SK-N-SH (cell line): ENCODE measurements around the gene ARHGEF18. TPM values are rescaled to one million over a fixed set of nuclear protein-coding genes. Genes with fewer than 3 reads are reported as not detected.

Experiments used
- CTCF ChIA-PET: fragments of 300-600, 350-600 bp; formaldehyde crosslinking; extraction: SDS; loops from one replicate; lab custom pipeline; 2021; lab: Yijun Ruan, JAX
- POLR2A ChIA-PET: fragments of 350-600 bp; sonication (Branson Sonifier 250); formaldehyde crosslinking; extraction: SDS; loops from one replicate; lab custom pipeline; 2020; ENCODE audit warnings: antibody characterized with exemption, inconsistent platforms; lab: Yijun Ruan, JAX
- DNase-seq: peaks from one replicate; pipeline ENCODE4 v3.0.0; 2012
- H2AFZ ChIP-seq: fragments of 200-600 bp; sonication (generic); 2 replicates; pipeline ENCODE4 v1.8.1; 2016; ENCODE audit warnings: antibody characterized with exemption, mild to moderate bottlenecking, low read depth
- H3F3A ChIP-seq: fragments of 200-600 bp; sonication (generic); replicated peaks from 2 replicates; pipeline ENCODE3; 2016; ENCODE audit warnings: antibody characterized with exemption, mild to moderate bottlenecking; ENCODE audit not compliant: insufficient read depth
- H3K27ac ChIP-seq, 2 experiments: fragments of 200-500 bp in 1 of 2; fragments of 200-600 bp in 1 of 2; sonication (Bioruptor generic) in 1 of 2; sonication (generic), shearing (Covaris generic) in 1 of 2; 2 replicates each; pipeline versions ENCODE4 v1.5.1 to v1.6.1; 2014 to 2016; ENCODE audit warnings: low read depth in 2 of 2, inconsistent platforms in 1 of 2, low read length in 1 of 2, mild to moderate bottlenecking in 1 of 2, mixed read lengths in 1 of 2
- H3K27me3 ChIP-seq: fragments of 200-600 bp; sonication (generic), shearing (Covaris generic); 2 replicates; pipeline ENCODE4 v1.6.1; 2016; ENCODE audit warnings: mixed run types; ENCODE audit not compliant: insufficient read depth
- H3K36me3 ChIP-seq, 2 experiments: fragments of 200-500 bp in 1 of 2; fragments of 200-600 bp in 1 of 2; sonication (Bioruptor generic) in 1 of 2; sonication (generic) in 1 of 2; replicated peaks in 1 of 2; 2 replicates each; pipeline versions ENCODE3 to v1.5.1; 2014 to 2016; ENCODE audit warnings: low read length in 1 of 2, mild to moderate bottlenecking in 1 of 2; ENCODE audit not compliant: insufficient read depth in 2 of 2, control insufficient read depth in 1 of 2
- H3K4me1 ChIP-seq, 2 experiments: fragments of 200-500 bp in 1 of 2; fragments of 200-600 bp in 1 of 2; sonication (Bioruptor generic) in 1 of 2; sonication (generic), shearing (Covaris generic) in 1 of 2; 2 replicates each; pipeline versions ENCODE4 v1.5.1 to v1.6.1; 2014 to 2016; ENCODE audit warnings: low read depth in 1 of 2, low read length in 1 of 2, mixed run types in 1 of 2; ENCODE audit not compliant: insufficient read depth in 2 of 2, control insufficient read depth in 1 of 2
- H3K4me2 ChIP-seq: fragments of 200-600 bp; sonication (generic), shearing (Covaris generic); 2 replicates; pipeline ENCODE4 v1.6.1; 2017; ENCODE audit warnings: mixed run types
- H3K4me3 ChIP-seq, 2 experiments: fragments of 200-500 bp in 1 of 2; fragments of 200-600 bp in 1 of 2; sonication (Bioruptor generic) in 1 of 2; sonication (generic), shearing (Covaris generic) in 1 of 2; 2 replicates each; pipeline versions ENCODE4 v1.5.1 to v1.8.1; 2014 to 2016; ENCODE audit warnings: low read depth in 2 of 2, inconsistent platforms in 1 of 2, low read length in 1 of 2, mild to moderate bottlenecking in 1 of 2, mixed read lengths in 1 of 2, moderate library complexity in 1 of 2
- H3K79me2 ChIP-seq: fragments of 200-600 bp; sonication (generic); 2 replicates; pipeline ENCODE4 v1.8.1; 2017; ENCODE audit warnings: mild to moderate bottlenecking; ENCODE audit not compliant: insufficient read depth
- H3K9ac ChIP-seq: fragments of 200-600 bp; sonication (generic); 2 replicates; pipeline ENCODE4 v1.6.1; 2017; ENCODE audit warnings: mixed run types
- H3K9me2 ChIP-seq: fragments of 200-600 bp; sonication (generic); 2 replicates; pipeline ENCODE4 v1.6.1; 2017; ENCODE audit warnings: mixed run types
- H3K9me3 ChIP-seq: fragments of 200-600 bp; sonication (generic); 2 replicates; pipeline ENCODE4 v1.6.1; 2017; ENCODE audit warnings: mixed run types, mild to moderate bottlenecking, moderate library complexity
- H4K20me1 ChIP-seq: fragments of 200-600 bp; sonication (generic); 2 replicates; pipeline ENCODE4 v1.6.1; 2017; ENCODE audit warnings: mild to moderate bottlenecking, mixed run types; ENCODE audit not compliant: insufficient read depth
- CHD2 ChIP-seq: fragments of 150-350 bp; IDR thresholded peaks from 2 replicates; pipeline ENCODE4 v1.6.1; 2018; ENCODE audit warnings: low read length; ENCODE audit not compliant: partially characterized antibody
- ELF1 ChIP-seq: IDR thresholded peaks from 2 replicates; pipeline ENCODE4 v1.4.0; 2012
- EZH2phosphoT487 ChIP-seq: fragments of 200-600 bp; sonication (generic); IDR thresholded peaks from 2 replicates; pipeline ENCODE4 v1.6.1; 2017; ENCODE audit warnings: low read depth, mixed run types, mild to moderate bottlenecking, antibody characterized with exemption, moderate library complexity, borderline replicate concordance
- GABPA ChIP-seq: IDR thresholded peaks from 2 replicates; pipeline ENCODE4 v1.4.0; 2012; ENCODE audit warnings: low read depth, mild to moderate bottlenecking
- RAD21 ChIP-seq: IDR thresholded peaks from 2 replicates; pipeline ENCODE4 v1.6.1; 2012; ENCODE audit warnings: mild to moderate bottlenecking, low read length
- RCOR1 ChIP-seq: fragments of 150-350 bp; IDR thresholded peaks from 2 replicates; pipeline ENCODE4 v1.6.1; 2017; ENCODE audit warnings: antibody characterized with exemption, low read length
- RFX5 ChIP-seq: IDR thresholded peaks from 2 replicates; pipeline ENCODE4 v1.6.1; 2012; ENCODE audit warnings: mild to moderate bottlenecking, improper control_type of control experiment, low read length
- SIN3A ChIP-seq: IDR thresholded peaks from 2 replicates; pipeline ENCODE4 v1.6.1; 2012; ENCODE audit warnings: low read depth, mild to moderate bottlenecking, low read length, moderate library complexity, borderline replicate concordance
- TAF1 ChIP-seq: IDR thresholded peaks from 2 replicates; pipeline ENCODE4 v1.6.1; 2012; ENCODE audit warnings: low read depth, mild to moderate bottlenecking, low read length, moderate library complexity, borderline replicate concordance
- YY1 ChIP-seq: IDR thresholded peaks from 2 replicates; pipeline ENCODE4 v1.4.0; 2012; ENCODE audit warnings: low read depth, mild to moderate bottlenecking
- WGBS: methylation state at CpG from one replicate; pipeline ENCODE4 v1.1.6; 2017; ENCODE audit warnings: low lambda C conversion rate; 5-methylcytosine and 5-hydroxymethylcytosine counted together
- polyA plus RNA-seq, 3 experiments: library from polyadenylated mRNA; depleted of rRNA; stranded (reverse); fragments of >200 nt; gene quantifications; 2 replicates each; pipeline ENCODE4 v1.2.3, GENCODE V29; 2012
- TF ChIP-seq, protein P1 (sequence below): IDR thresholded peaks from 2 replicates; pipeline ENCODE4 v1.6.1; 2012; ENCODE audit warnings: mild to moderate bottlenecking, low read depth, low read length, moderate library complexity
- TF ChIP-seq, protein P2 (sequence below): fragments of 150-350 bp; IDR thresholded peaks from 2 replicates; pipeline ENCODE4 v1.6.1; 2017; ENCODE audit warnings: antibody characterized with exemption, low read length, low read depth, borderline replicate concordance

The ARHGEF18 gene
- polyA plus RNA-seq, 1 of the 3 experiments (the other 2 are of a cell fraction): 11.7 TPM

DNA sequence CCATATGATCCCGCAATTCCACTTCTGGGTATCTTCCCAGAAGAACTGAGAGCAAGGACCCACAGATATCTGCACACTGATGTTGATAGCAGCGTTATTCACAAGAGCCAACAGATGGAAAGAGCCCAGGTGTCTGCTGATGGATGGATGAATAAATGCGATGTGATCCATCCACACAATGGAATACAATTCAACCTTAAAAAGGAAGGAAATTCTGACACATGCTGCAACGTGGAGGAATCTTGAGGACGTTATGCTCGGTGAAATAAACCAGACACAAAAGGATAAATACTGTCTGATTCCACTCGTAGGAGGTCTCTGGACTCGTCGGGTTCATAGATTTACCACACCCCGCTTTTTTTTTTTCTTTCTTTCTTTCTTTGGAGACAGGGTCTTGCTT lies 21.8 kb downstream of the ARHGEF18 start:
- Histone ChIP-seq H3K9me2 (no peaks in the 10 kb centered on the region), H3K27me3 (no peaks in the 10 kb centered on the region), H3K9me3 (no peaks in the 10 kb centered on the region), H3K79me2 (no peaks in the 10 kb centered on the region), H3K36me3 (no peaks in the 10 kb centered on the region), H3F3A (no peaks in the 10 kb centered on the region), H4K20me1 (no peaks in the 10 kb centered on the region), H3K4me2 (no peak overlapping the region), H3K4me3 (no peak overlapping the region), H3K27ac (no peak overlapping the region), H3K9ac (no peak overlapping the region), H2AFZ (no peak overlapping the region), H3K4me1 (no peaks in the 10 kb centered on the region; a peak in 2 of 4 replicates)
- POLR2A ChIA-PET: no interaction called here
- 74% methylated on average over 10 of the region's 10 CpGs for WGBS
- CTCF ChIA-PET: interaction anchor here (2.1 kb wide), 1 partner anchor 16 kb away, joined by 6 read pairs; no protein-coding TSS in a partner anchor
- TF ChIP-seq, protein P1, sequence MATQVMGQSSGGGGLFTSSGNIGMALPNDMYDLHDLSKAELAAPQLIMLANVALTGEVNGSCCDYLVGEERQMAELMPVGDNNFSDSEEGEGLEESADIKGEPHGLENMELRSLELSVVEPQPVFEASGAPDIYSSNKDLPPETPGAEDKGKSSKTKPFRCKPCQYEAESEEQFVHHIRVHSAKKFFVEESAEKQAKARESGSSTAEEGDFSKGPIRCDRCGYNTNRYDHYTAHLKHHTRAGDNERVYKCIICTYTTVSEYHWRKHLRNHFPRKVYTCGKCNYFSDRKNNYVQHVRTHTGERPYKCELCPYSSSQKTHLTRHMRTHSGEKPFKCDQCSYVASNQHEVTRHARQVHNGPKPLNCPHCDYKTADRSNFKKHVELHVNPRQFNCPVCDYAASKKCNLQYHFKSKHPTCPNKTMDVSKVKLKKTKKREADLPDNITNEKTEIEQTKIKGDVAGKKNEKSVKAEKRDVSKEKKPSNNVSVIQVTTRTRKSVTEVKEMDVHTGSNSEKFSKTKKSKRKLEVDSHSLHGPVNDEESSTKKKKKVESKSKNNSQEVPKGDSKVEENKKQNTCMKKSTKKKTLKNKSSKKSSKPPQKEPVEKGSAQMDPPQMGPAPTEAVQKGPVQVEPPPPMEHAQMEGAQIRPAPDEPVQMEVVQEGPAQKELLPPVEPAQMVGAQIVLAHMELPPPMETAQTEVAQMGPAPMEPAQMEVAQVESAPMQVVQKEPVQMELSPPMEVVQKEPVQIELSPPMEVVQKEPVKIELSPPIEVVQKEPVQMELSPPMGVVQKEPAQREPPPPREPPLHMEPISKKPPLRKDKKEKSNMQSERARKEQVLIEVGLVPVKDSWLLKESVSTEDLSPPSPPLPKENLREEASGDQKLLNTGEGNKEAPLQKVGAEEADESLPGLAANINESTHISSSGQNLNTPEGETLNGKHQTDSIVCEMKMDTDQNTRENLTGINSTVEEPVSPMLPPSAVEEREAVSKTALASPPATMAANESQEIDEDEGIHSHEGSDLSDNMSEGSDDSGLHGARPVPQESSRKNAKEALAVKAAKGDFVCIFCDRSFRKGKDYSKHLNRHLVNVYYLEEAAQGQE: no peak
- TF ChIP-seq TAF1 (no peak), SIN3A (no peak), ELF1 (no peak), EZH2phosphoT487 (no peak), RFX5 (no peak), RCOR1 (no peak), RAD21 (no peak)
- TF ChIP-seq, protein P2, sequence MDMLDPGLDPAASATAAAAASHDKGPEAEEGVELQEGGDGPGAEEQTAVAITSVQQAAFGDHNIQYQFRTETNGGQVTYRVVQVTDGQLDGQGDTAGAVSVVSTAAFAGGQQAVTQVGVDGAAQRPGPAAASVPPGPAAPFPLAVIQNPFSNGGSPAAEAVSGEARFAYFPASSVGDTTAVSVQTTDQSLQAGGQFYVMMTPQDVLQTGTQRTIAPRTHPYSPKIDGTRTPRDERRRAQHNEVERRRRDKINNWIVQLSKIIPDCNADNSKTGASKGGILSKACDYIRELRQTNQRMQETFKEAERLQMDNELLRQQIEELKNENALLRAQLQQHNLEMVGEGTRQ: no peak
- DNase-seq: no peak

DNA sequence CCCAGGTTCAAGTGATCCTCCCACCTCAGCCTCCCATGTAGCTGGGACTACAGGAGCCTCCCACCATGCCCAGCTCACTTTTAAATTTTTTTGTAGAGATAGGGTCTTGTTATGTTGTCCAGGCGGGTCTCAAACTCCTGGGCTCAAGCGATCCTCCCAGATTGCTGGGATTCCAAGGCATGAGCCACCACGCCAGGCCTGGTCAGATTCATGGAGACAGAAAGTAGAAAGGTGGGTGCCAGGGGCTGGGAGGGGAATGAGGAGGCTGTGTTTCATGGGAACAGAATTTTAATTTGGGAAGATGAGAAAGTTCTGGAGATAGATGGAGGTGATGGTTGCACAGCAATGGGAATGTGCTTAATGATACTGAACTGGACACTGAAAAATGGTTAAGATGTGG lies 22.3 kb downstream of the ARHGEF18 start:
- H3F3A ChIP-seq: no peaks in the 10 kb centered on the region
- H3K79me2 ChIP-seq: no peaks in the 10 kb centered on the region
- H2AFZ ChIP-seq: no peak overlapping the region
- no peaks in the 10 kb centered on the region for H3K27me3 ChIP-seq
- H4K20me1 ChIP-seq: no peaks in the 10 kb centered on the region
- no peak overlapping the region for H3K4me2 ChIP-seq
- no peaks in the 10 kb centered on the region for H3K9me2 ChIP-seq
- ChIA-PET POLR2A (no interaction called here), CTCF (interaction anchor here (2.1 kb wide), 1 partner anchor 17 kb away, joined by 6 read pairs; no protein-coding TSS in a partner anchor)
- DNase-seq: no peak
- H3K4me1 ChIP-seq: no peaks in the 10 kb centered on the region; a peak in 2 of 4 replicates
- H3K9me3 ChIP-seq: no peaks in the 10 kb centered on the region
- H3K36me3 ChIP-seq: no peaks in the 10 kb centered on the region
- no peak overlapping the region for H3K9ac ChIP-seq
- H3K4me3 ChIP-seq: no peak overlapping the region
- WGBS: 78% methylated on average over 3 of the region's 3 CpGs
- TF ChIP-seq GABPA (no peak), EZH2phosphoT487 (no peak), CHD2 (no peak), YY1 (no peak)
- no peak overlapping the region for H3K27ac ChIP-seq
